ENCODE results near the gene TECTA. TPM values are rescaled to one million over a fixed set of nuclear protein-coding genes. Genes with fewer than 3 reads are reported as not detected.
"Not testable (repeated sequence)": the region's sequence is repeated elsewhere in the genome, so short reads cannot be mapped to it uniquely, and the experiment has no call there.

TECTA gene
- total RNA-seq, 1 donor: 0.72 TPM

- Histone ChIP-seq H3K4me3 (ENCODE audit: insufficient read depth, low read length) (no peak overlapping the region), H3K9me3 (ENCODE audit: low read depth, low read length) (no peaks in the 10 kb centered on the region), H3K27me3 (ENCODE audit: insufficient read depth, low read length) (peaks cover 26% of the 10 kb centered on the region), H2AFZ (ENCODE audit: low read length) (no peak overlapping the region), H4K20me1 (ENCODE audit: insufficient read depth, low read length) (no peaks in the 10 kb centered on the region), H3K79me2 (ENCODE audit: insufficient read depth, low read length) (no peaks in the 10 kb centered on the region), H3K4me2 (ENCODE audit: insufficient read depth, low read length) (no peak overlapping the region), H3K27ac (ENCODE audit: low read depth, low read length) (no peak overlapping the region), H3K36me3 (ENCODE audit: insufficient read depth, low read length) (no peaks in the 10 kb centered on the region), H3K4me1 (ENCODE audit: insufficient read depth, low read length) (no peaks in the 10 kb centered on the region)
- no peak for DNase-seq (ENCODE audit: insufficient read length, low spot score, missing footprints)
- no peak for TF ChIP-seq CTCF (IDR thresholded peaks at IDR 0.05; ENCODE audit: extremely low read depth, low read depth, low read length)
Measured at GRCh38 chr11:121231576-121232278, 130.7 kb downstream of the TECTA start.

- Histone ChIP-seq H3K27ac (ENCODE audit: low read depth, low read length) (no peak overlapping the region), H2AFZ (ENCODE audit: low read length) (no peak overlapping the region), H3K79me2 (ENCODE audit: insufficient read depth, low read length) (no peaks in the 10 kb centered on the region), H3K4me2 (ENCODE audit: insufficient read depth, low read length) (no peak overlapping the region), H3K36me3 (ENCODE audit: insufficient read depth, low read length) (no peaks in the 10 kb centered on the region), H3K27me3 (ENCODE audit: insufficient read depth, low read length) (peaks cover 22% of the 10 kb centered on the region), H3K9me3 (ENCODE audit: low read depth, low read length) (no peaks in the 10 kb centered on the region), H4K20me1 (ENCODE audit: insufficient read depth, low read length) (no peaks in the 10 kb centered on the region), H3K4me1 (ENCODE audit: insufficient read depth, low read length) (peaks cover 17% of the 10 kb centered on the region), H3K4me3 (ENCODE audit: insufficient read depth, low read length) (no peak overlapping the region)
- no peak for DNase-seq (ENCODE audit: insufficient read length, low spot score, missing footprints)
- TF ChIP-seq CTCF (IDR thresholded peaks at IDR 0.05; ENCODE audit: extremely low read depth, low read depth, low read length): no peak
Measured at GRCh38 chr11:121235057-121235456, 134.0 kb downstream of the TECTA start.

- H3K4me1 ChIP-seq (ENCODE audit: insufficient read depth, low read length): peaks cover 28% of the 10 kb centered on the region
- peak overlapping the region; percentile 50 for H3K4me2 ChIP-seq (ENCODE audit: insufficient read depth, low read length)
- TF ChIP-seq CTCF (IDR thresholded peaks at IDR 0.05; ENCODE audit: extremely low read depth, low read depth, low read length): no peak
- H3K79me2 ChIP-seq (ENCODE audit: insufficient read depth, low read length): no peaks in the 10 kb centered on the region
- no peak for DNase-seq (ENCODE audit: insufficient read length, low spot score, missing footprints)
- H3K4me3 ChIP-seq (ENCODE audit: insufficient read depth, low read length): no peak overlapping the region
- no peaks in the 10 kb centered on the region for H3K9me3 ChIP-seq (ENCODE audit: low read depth, low read length)
- no peaks in the 10 kb centered on the region for H4K20me1 ChIP-seq (ENCODE audit: insufficient read depth, low read length)
- no peak overlapping the region for H3K27ac ChIP-seq (ENCODE audit: low read depth, low read length)
- peaks cover 9% of the 10 kb centered on the region for H3K27me3 ChIP-seq (ENCODE audit: insufficient read depth, low read length)
- no peaks in the 10 kb centered on the region for H3K36me3 ChIP-seq (ENCODE audit: insufficient read depth, low read length)
- H2AFZ ChIP-seq (ENCODE audit: low read length): no peak overlapping the region
Measured at GRCh38 chr11:121236115-121237001, 135.3 kb downstream of the TECTA start.

- H3K27ac ChIP-seq (ENCODE audit: low read depth, low read length): not testable (repeated sequence)
Measured at GRCh38 chr11:121237247-121237646, 136.2 kb downstream of the TECTA start.

More at GRCh38 chr11:121237247-121237646, 136.2 kb downstream of the TECTA start:
- not testable (repeated sequence) for H2AFZ ChIP-seq (ENCODE audit: low read length); H3K79me2 ChIP-seq (ENCODE audit: insufficient read depth, low read length); H3K27me3 ChIP-seq (ENCODE audit: insufficient read depth, low read length); H4K20me1 ChIP-seq (ENCODE audit: insufficient read depth, low read length); H3K36me3 ChIP-seq (ENCODE audit: insufficient read depth, low read length); H3K9me3 ChIP-seq (ENCODE audit: low read depth, low read length); H3K4me3 ChIP-seq (ENCODE audit: insufficient read depth, low read length); DNase-seq (ENCODE audit: insufficient read length, low spot score, missing footprints)
- Histone ChIP-seq H3K4me1 (ENCODE audit: insufficient read depth, low read length) (peaks cover 28% of the 10 kb centered on the region), H3K4me2 (ENCODE audit: insufficient read depth, low read length) (peak overlapping the region; percentile 50)

Measured in osteoblast (primary cell).